Parathyroid adenoma (tissue), 2 donors: ENCODE results near the gene CEP170B.
"Not testable (repeated sequence)": the region's sequence is repeated elsewhere in the genome, so short reads cannot be mapped to it uniquely, and the experiment has no call there.

Source experiments
- H2AFZ ChIP-seq: fragments of 300-600 bp; sonication (generic); one replicate; pipeline ENCODE4 v1.7.0; 2017; ENCODE audit warnings: antibody characterized with exemption, mild to moderate bottlenecking
- H3K27ac ChIP-seq: fragments of 300-600 bp; sonication (generic); one replicate; pipeline ENCODE4 v1.7.0; 2017
- H3K27me3 ChIP-seq: fragments of 300-600 bp; sonication (generic); one replicate; pipeline ENCODE4 v1.7.0; 2017; ENCODE audit warnings: low read length; ENCODE audit not compliant: control insufficient read depth, insufficient read depth
- H3K36me3 ChIP-seq: fragments of 300-600 bp; sonication (generic); one replicate; pipeline ENCODE4 v1.7.0; 2017; ENCODE audit warnings: low read length; ENCODE audit not compliant: control insufficient read depth, insufficient read depth
- H3K4me1 ChIP-seq: fragments of 300-600 bp; sonication (generic); one replicate; pipeline ENCODE4 v1.7.0; 2017; ENCODE audit warnings: control low read depth
- H3K4me2 ChIP-seq: fragments of 300-600 bp; sonication (generic); one replicate; pipeline ENCODE4 v1.7.0; 2017; ENCODE audit warnings: low read length
- H3K4me3 ChIP-seq: fragments of 300-600 bp; sonication (generic); one replicate; pipeline ENCODE4 v1.7.0; 2017; ENCODE audit warnings: low read depth, low read length
- H3K79me2 ChIP-seq: fragments of 300-600 bp; sonication (generic); one replicate; pipeline ENCODE4 v1.7.0; 2017; ENCODE audit warnings: control low read depth
- H3K9ac ChIP-seq: fragments of 300-600 bp; sonication (generic); one replicate; pipeline ENCODE4 v1.7.0; 2017; ENCODE audit warnings: mild to moderate bottlenecking
- H3K9me3 ChIP-seq: fragments of 300-600 bp; sonication (generic); one replicate; pipeline ENCODE4 v1.7.0; 2017; ENCODE audit warnings: low read length; ENCODE audit not compliant: control insufficient read depth
- TF ChIP-seq, protein P1 (sequence below): fragments of 300-600 bp; sonication (generic); IDR thresholded peaks from one replicate; pipeline ENCODE4 v1.7.0; 2017; ENCODE audit warnings: antibody characterized with exemption, mild to moderate bottlenecking
- donor health status: primary hyperparathyroidism.

The CEP170B gene

DNA sequence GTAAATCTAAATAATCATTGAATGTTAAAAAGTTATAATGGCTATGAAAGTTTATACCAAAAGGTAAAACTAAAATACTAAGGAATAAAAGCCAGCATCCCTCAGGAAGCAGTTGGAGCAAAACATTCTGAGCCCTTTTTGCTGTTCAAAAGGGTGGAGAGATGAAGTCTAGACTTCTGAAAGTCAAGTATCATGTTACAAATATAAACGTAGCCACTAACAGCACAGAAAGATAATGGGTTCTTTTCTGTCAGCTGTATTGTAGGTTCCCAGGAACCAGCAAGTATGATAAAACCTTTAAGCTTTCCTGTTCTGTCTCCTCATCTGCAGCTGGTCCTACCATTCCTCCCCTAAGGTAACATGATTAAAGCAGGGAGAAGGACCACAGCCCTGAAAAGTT is 43.2 kb downstream of the CEP170B start:
- H3K4me3 ChIP-seq, result no peak overlapping the region
- no peaks in the 10 kb centered on the region for H3K79me2 ChIP-seq
- H3K27me3 ChIP-seq, result no peaks in the 10 kb centered on the region
- H3K9ac ChIP-seq, result no peak overlapping the region
- H3K27ac ChIP-seq, result no peak overlapping the region
- H3K4me1 ChIP-seq, result no peaks in the 10 kb centered on the region
- no peak overlapping the region for H2AFZ ChIP-seq
- no peak overlapping the region for H3K4me2 ChIP-seq
- H3K36me3 ChIP-seq, result no peaks in the 10 kb centered on the region
- TF ChIP-seq, protein P1, sequence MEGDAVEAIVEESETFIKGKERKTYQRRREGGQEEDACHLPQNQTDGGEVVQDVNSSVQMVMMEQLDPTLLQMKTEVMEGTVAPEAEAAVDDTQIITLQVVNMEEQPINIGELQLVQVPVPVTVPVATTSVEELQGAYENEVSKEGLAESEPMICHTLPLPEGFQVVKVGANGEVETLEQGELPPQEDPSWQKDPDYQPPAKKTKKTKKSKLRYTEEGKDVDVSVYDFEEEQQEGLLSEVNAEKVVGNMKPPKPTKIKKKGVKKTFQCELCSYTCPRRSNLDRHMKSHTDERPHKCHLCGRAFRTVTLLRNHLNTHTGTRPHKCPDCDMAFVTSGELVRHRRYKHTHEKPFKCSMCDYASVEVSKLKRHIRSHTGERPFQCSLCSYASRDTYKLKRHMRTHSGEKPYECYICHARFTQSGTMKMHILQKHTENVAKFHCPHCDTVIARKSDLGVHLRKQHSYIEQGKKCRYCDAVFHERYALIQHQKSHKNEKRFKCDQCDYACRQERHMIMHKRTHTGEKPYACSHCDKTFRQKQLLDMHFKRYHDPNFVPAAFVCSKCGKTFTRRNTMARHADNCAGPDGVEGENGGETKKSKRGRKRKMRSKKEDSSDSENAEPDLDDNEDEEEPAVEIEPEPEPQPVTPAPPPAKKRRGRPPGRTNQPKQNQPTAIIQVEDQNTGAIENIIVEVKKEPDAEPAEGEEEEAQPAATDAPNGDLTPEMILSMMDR, result no peak
- H3K9me3 ChIP-seq, result no peaks in the 10 kb centered on the region

DNA sequence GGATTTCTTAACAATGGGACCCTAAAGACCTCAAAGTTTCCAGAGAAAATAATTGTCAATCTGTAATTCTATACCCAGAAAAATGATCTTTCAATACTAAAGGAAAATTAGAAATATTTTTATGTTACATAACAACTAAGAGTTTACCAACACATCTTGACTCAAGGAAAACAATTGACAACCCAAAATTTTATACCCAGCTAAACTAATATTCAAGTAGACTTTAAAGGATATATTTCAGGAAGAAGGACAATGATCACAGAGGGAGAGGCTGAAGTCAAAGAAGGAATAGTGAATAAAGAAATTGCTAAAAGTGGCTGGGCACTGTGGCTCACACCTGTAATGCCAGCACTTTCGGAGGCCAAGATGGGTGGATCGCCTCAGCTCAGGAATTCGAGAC is 47.0 kb downstream of the CEP170B start:
- Histone ChIP-seq H3K36me3 (no peaks in the 10 kb centered on the region), H3K9ac (no peak overlapping the region), H3K9me3 (no peaks in the 10 kb centered on the region), H2AFZ (no peak overlapping the region), H3K4me2 (no peak overlapping the region), H3K79me2 (no peaks in the 10 kb centered on the region), H3K27me3 (no peaks in the 10 kb centered on the region), H3K4me1 (no peaks in the 10 kb centered on the region), H3K27ac (no peak overlapping the region), H3K4me3 (no peak overlapping the region)
- TF ChIP-seq, protein P1, result no peak

DNA sequence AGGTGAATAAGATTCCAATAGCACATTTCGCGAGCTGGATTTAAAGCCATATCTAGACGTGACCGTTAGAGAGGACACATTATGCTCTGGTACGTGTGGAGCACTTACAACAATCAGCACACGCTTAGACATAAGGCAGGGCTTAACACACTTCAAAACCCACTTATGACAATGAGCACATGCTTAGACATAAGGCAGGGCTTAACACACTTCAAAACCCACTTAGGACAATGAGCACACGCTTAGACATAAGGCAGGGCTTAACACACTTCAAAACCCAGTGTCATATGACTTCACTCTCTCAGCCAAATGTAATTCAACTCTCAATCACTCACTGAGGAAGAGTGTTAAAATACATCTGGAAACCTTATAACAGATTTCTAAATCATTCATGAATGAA is 48.4 kb downstream of the CEP170B start:
- Histone ChIP-seq H3K9ac (no peak overlapping the region), H3K4me1 (no peaks in the 10 kb centered on the region), H3K79me2 (no peaks in the 10 kb centered on the region)

DNA sequence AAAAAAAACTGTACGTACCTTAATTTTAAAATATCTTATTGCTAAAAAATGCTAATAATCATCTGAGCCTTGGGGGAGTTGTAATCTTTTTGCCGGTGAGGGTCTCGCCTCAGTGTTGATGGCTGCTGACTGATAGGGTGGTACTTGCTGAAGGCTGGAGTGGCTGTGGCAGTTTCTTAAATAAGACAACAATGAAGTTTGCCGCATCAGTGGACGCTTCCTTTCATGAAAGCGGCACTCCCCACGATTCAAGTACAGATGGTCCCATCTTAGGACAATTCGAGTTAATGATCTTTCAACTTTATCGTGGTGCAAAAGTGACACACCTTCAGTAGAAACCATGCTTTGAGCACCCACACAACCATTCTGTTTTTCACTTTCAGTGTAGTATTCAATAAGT is 52.0 kb downstream of the CEP170B start:
- no peak overlapping the region for H2AFZ ChIP-seq
- H3K4me1 ChIP-seq, result no peaks in the 10 kb centered on the region
- TF ChIP-seq, protein P1, result no peak
- H3K9me3 ChIP-seq, result no peaks in the 10 kb centered on the region
- no peak overlapping the region for H3K4me2 ChIP-seq
- no peak overlapping the region for H3K27ac ChIP-seq
- H3K36me3 ChIP-seq, result no peaks in the 10 kb centered on the region
- H3K27me3 ChIP-seq, result no peaks in the 10 kb centered on the region
- no peak overlapping the region for H3K9ac ChIP-seq
- no peaks in the 10 kb centered on the region for H3K79me2 ChIP-seq
- H3K4me3 ChIP-seq, result no peak overlapping the region

More for the DNA sequence above, 48.4 kb downstream of the CEP170B start:
- no peaks in the 10 kb centered on the region for H3K36me3 ChIP-seq
- no peak overlapping the region for H3K4me3 ChIP-seq
- H3K4me2 ChIP-seq, result no peak overlapping the region
- TF ChIP-seq, protein P1, result no peak
- H3K9me3 ChIP-seq, result no peaks in the 10 kb centered on the region
- no peak overlapping the region for H3K27ac ChIP-seq
- H3K27me3 ChIP-seq, result no peaks in the 10 kb centered on the region
- no peak overlapping the region for H2AFZ ChIP-seq

DNA sequence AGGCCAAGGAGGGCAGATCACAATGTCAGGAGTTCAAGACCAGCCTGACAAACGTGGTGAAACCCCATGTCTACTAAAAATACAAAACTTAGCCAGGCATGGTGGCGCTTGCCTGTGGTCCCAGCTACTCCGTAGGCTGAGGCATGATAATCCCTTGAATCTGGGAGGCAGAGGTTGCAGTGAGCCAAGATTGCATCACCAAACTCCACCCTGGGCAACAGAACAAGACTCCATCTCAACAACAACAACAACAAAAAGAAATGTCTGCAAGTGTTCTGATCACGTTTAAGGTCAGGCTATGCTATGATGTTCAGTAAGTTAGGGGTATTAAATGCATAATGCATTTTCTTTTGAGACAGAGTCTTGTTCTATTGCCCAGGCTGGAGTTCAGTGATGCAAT is 52.9 kb downstream of the CEP170B start:
- Histone ChIP-seq H3K4me2 (no peak overlapping the region), H3K27ac (no peak overlapping the region), H3K79me2 (no peaks in the 10 kb centered on the region), H3K27me3 (no peaks in the 10 kb centered on the region), H3K9ac (no peak overlapping the region), H3K4me3 (no peak overlapping the region), H3K4me1 (no peaks in the 10 kb centered on the region), H3K9me3 (no peaks in the 10 kb centered on the region), H2AFZ (no peak overlapping the region), H3K36me3 (no peaks in the 10 kb centered on the region)
- TF ChIP-seq, protein P1, result no peak

DNA sequence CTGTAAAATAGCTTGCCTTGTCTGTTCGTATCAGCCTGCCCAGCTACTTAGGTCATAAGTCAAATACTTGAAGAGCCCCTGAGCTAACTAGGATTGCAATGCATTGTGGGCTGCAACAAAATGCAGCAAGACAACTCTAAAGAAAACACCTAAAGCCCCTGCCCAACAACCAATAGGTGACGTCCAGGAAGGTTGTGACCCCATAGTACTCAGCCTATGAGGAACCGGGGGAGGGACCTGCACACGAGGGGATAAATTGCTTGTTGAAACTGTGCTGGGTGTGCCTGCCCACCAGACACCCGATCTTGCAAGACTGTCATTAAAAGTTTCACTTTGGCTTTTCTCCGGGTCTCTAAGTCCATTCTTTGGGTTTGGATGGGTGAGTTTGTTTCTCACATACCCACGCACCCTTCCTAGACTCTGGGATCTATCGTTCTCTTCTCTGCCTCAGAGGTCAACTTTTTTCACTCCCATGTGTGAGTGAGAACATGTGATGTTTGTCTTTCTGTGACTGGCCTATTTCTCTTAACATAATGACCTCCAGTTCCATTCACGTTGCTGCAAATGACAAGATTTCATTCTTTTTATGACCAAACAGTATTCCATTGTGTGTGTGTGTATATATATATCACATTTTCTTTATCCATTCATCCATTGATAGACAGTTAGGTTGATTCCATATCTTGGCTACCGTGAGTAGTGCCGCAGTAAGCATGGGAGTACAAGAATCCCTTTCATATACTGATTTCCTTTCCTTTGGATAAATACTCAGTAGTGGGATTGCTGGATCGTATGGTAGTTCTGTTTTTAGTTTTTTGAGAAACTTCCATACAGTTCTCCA is 54.3 kb downstream of the CEP170B start:
- H3K79me2 ChIP-seq, H3K36me3 ChIP-seq, H3K4me2 ChIP-seq, H3K27ac ChIP-seq, H2AFZ ChIP-seq, H3K27me3 ChIP-seq, H3K4me3 ChIP-seq, H3K9me3 ChIP-seq, H3K9ac ChIP-seq, H3K4me1 ChIP-seq: not testable (repeated sequence)
